ENCODE measurements around the gene TBC1D14.

DNA sequence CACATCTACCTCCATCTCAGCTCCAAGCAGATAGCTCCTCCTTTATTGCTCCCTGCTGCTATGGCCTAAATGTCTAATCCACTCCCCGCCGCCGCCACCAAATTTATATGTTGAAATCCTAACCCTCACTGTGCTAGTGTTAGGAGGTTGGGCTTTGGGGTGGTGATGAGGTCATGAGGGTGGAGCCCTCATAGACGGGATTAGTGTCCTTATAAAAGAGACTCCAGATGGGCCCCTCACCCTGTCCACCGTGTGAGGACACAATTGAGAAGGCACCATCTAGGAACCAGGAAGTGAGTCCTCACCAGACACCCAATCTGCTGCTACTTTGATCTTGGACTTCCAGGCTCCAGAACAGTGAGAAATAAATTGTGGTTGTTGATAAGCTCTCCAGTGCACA is 13.6 kb upstream of the TBC1D14 start:
- TF ChIP-seq, protein P1, sequence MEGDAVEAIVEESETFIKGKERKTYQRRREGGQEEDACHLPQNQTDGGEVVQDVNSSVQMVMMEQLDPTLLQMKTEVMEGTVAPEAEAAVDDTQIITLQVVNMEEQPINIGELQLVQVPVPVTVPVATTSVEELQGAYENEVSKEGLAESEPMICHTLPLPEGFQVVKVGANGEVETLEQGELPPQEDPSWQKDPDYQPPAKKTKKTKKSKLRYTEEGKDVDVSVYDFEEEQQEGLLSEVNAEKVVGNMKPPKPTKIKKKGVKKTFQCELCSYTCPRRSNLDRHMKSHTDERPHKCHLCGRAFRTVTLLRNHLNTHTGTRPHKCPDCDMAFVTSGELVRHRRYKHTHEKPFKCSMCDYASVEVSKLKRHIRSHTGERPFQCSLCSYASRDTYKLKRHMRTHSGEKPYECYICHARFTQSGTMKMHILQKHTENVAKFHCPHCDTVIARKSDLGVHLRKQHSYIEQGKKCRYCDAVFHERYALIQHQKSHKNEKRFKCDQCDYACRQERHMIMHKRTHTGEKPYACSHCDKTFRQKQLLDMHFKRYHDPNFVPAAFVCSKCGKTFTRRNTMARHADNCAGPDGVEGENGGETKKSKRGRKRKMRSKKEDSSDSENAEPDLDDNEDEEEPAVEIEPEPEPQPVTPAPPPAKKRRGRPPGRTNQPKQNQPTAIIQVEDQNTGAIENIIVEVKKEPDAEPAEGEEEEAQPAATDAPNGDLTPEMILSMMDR (IDR thresholded peaks at IDR 0.05; ENCODE audit: low read depth, low read length): no peak
- TF ChIP-seq EZH2phosphoT487 (IDR thresholded peaks at IDR 0.05; ENCODE audit: low read depth): no peak
